HTR-8/SVneo (cell line): ENCODE measurements around the gene ACTR3.

Experiments used
- DNase-seq: peaks from one replicate; pipeline ENCODE4 v3.0.0; 2011; ENCODE audit warnings: low spot score, mixed read lengths; ENCODE audit not compliant: insufficient read length
- FAIRE-seq: peaks from 2 replicates; lab custom pipeline; 2011; peaks lifted over from hg19 to GRCh38; lab: Jason Lieb, UNC

ACTR3 gene

GRCh38 chr2:113873867-113874266 is 16.0 kb upstream of the ACTR3 start:
- DNase-seq (no peak), FAIRE-seq (no peak)

- FAIRE-seq (no peak), DNase-seq (no peak)
These were observed 14.8 kb upstream of the ACTR3 start for GRCh38 chr2:113875135-113875534.

- no peak for DNase-seq
- no peak for FAIRE-seq
These were observed 13.1 kb upstream of the ACTR3 start for GRCh38 chr2:113876503-113877387.

- FAIRE-seq (no peak), DNase-seq (no peak)
These were observed 11.9 kb upstream of the ACTR3 start for GRCh38 chr2:113877711-113878598.

GRCh38 chr2:113878743-113879142 is 11.1 kb upstream of the ACTR3 start:
- FAIRE-seq, result no peak

GRCh38 chr2:113879457-113879856 is 10.4 kb upstream of the ACTR3 start:
- no peak for FAIRE-seq
- no peak for DNase-seq

More at GRCh38 chr2:113878743-113879142, 11.1 kb upstream of the ACTR3 start:
- no peak for DNase-seq

GRCh38 chr2:113886479-113887008 is 3.3 kb upstream of the ACTR3 start:
- DNase-seq, result peak; percentile 55
- peak; percentile 65 for FAIRE-seq

GRCh38 chr2:113887009-113887792 is 2.7 kb upstream of the ACTR3 start:
- DNase-seq, result no peak
- FAIRE-seq, result no peak

GRCh38 chr2:113888641-113889470 is 1.0 kb upstream of the ACTR3 start:
- no peak for FAIRE-seq
- peak; percentile 25 for DNase-seq

GRCh38 chr2:113890253-113891235 is 655 bp downstream of the ACTR3 start:
- DNase-seq (no peak), FAIRE-seq (no peak)

- FAIRE-seq, result no peak
- DNase-seq, result no peak
These were observed 1.5 kb downstream of the ACTR3 start for GRCh38 chr2:113891265-113891959.

GRCh38 chr2:113892004-113892710 is 2.3 kb downstream of the ACTR3 start:
- FAIRE-seq, result no peak
- no peak for DNase-seq

GRCh38 chr2:113894156-113894743 is 4.4 kb downstream of the ACTR3 start:
- DNase-seq (peak; percentile 38), FAIRE-seq (peak; percentile 52)

- DNase-seq (no peak), FAIRE-seq (no peak)
These were observed 5.4 kb downstream of the ACTR3 start for GRCh38 chr2:113895301-113895700.

- FAIRE-seq (peak; percentile 4), DNase-seq (no peak)
These were observed 6.1 kb downstream of the ACTR3 start for GRCh38 chr2:113895819-113896563.

- no peak for FAIRE-seq
These were observed 6.9 kb downstream of the ACTR3 start for GRCh38 chr2:113896791-113897190.

More at GRCh38 chr2:113896791-113897190, 6.9 kb downstream of the ACTR3 start:
- DNase-seq, result no peak
